GM19455 (cell line): ENCODE results near the gene PPHLN1.

Source experiments
- ATAC-seq: cut with Tn5 transposase; IDR thresholded peaks from one replicate; pipeline ENCODE4 v1.9.1; 2021; ENCODE audit not compliant: unreplicated experiment

PPHLN1 gene, protein sequence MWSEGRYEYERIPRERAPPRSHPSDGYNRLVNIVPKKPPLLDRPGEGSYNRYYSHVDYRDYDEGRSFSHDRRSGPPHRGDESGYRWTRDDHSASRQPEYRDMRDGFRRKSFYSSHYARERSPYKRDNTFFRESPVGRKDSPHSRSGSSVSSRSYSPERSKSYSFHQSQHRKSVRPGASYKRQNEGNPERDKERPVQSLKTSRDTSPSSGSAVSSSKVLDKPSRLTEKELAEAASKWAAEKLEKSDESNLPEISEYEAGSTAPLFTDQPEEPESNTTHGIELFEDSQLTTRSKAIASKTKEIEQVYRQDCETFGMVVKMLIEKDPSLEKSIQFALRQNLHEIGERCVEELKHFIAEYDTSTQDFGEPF

DNA sequence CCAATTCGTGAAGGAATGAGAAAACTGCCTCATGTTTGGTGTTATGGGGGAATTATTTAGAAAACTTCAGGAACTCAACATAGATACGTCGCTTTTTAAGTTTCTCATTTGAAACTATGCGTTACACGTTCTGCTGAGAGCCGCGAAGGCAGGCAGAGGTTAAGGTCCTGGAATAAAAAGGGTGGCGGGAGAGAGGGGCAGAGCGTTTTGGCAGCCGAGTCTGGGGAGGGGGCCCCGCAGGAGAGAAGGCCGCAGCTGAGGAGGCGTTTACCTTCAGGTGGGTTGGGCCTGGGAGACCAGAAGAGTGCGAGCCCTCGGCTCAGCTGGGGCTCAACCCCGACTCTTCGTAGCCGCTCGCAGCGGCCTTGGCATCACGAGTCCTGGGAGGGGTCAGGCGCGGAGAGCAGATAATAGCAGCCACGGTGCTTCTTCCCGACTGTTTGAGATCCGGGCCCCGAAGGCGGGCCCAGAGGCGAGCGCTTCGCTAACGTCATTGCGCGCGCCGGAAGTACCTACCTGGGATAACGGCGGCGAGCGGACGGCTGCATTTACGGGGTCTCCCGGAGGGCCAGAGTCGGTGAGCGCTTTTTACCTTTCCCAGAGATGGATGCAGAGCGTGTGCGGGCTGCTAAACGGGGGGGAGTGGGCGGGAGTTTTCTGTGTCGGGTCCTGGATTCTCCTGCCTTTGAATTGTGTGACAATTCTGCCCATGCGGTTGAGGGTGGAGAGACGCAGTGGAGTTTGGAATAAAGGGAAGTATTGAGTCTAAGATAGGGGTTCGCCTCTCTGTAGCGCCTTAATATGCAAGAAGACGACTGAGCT lies at the start of gene PPHLN1, which contains the start of gene ZCRB1:
PPHLN1 (plus strand) TSS at position 515 of the 822 bp plus-strand sequence. CDS start 9,736 bp downstream, outside the sequence.
ZCRB1 (minus strand) TSS at position 442 of the 822 bp plus-strand sequence. CDS start 1,992 bp downstream, outside the sequence.
- ATAC-seq, result peak; percentile 95

DNA sequence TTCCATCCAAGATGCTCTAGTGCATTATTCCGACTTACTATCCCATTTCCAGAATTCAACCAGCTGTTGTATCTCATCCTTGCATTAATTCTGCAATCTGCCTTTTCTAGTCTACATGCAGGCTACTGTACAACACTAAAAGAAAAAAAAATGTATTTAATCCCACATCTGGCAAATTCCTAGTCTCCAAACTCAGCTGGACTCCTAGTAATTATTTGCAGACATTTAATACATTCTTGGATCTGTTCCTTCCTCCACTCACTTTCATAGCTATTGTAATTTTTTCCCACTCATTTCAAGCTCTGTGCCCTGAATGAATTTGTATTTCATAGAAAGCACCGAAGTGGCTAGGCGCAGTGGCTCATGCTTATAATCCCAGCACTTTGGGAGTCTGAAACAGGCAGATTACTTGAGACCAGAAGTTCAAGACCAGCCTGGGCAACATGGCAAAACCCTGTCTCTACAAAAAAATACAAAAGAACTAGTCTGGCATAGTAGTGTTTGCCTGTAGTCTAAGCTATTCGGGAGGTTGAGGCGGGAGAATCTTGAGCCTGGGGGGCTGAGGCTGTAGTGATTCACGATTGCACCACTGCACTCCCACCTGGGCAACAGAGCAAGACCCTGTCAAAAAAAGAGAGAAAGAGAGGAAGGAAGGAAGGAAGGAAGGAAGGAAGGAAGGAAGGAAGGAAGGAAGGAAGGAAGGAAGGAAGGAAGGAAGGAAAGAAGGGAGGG lies 48.4 kb upstream of the PPHLN1 start:
- no peak for ATAC-seq

DNA sequence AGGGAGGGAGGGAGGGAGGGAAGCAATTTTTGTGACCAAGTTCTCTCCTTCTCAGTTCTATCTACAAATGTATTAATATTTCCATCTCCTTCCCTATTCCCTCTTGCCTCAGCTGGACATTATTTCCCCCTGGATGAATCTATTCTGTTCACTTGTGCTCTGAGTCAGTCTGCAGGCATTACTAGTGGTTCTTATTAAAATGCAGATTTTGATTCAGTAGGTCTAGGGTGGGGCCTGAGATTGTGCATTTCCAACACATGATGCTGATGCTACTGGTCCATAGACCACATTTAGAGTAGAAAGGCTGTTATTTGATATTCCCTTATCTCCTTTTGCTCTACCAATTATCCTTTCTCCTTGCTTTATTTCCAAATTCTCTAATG lies 47.8 kb upstream of the PPHLN1 start:
- ATAC-seq, result no peak

DNA sequence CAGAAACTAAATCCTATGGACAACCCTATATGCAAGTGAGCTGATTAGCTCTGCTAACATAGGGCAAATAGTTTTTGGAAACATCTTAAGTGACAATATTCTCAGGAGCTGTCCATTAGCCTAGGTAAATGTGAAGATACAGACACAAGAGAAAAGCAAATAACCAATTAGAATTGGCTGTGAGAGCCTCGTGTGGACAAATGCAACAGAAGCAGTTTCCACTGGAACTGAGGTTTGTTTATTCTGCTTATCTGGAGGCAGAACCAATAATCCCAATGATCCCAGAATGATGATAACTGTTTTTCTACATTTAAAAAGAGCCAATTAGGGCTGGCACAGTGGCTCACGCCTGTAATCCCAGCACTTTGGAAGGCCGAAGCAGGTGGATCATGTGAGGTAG lies 44.7 kb upstream of the PPHLN1 start:
- no peak for ATAC-seq

DNA sequence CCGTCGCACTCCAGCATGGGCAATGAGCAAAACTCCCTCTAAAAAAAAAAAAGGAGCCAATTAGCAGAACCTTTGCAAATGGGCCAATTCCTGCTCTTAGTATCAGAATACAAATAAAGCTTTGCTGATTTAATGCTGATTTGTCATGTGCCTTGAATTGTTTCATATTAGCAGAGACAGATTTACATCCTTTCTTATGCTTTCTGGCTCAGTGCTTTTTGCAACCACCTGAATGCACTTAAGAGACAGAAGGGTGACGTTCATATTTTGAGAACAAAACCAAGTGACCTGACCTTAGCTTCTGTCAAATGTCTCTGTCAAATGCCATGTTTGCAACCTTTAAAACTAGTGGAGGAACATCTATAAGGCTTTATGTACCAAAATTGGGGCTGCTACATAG lies 44.1 kb upstream of the PPHLN1 start:
- no peak for ATAC-seq

DNA sequence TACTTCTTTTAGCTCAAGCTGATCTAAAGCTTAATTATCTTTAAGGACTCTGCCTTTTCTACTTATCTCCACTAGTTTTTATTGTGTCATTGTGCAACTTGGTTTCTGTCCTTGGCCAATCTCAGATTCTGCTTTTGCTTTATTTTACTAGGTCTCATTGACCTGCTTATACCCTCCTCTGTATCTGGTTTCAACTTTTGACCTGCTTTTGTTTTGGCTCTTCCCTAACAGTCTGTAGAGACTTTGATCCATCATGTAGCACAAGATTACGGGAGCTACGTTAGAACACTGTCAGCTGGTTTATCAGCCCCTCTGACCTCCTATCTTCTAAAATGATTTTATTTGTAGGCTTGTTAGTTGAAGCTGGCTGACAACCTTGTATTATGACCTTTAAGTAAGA lies 43.7 kb upstream of the PPHLN1 start:
- ATAC-seq, result no peak

DNA sequence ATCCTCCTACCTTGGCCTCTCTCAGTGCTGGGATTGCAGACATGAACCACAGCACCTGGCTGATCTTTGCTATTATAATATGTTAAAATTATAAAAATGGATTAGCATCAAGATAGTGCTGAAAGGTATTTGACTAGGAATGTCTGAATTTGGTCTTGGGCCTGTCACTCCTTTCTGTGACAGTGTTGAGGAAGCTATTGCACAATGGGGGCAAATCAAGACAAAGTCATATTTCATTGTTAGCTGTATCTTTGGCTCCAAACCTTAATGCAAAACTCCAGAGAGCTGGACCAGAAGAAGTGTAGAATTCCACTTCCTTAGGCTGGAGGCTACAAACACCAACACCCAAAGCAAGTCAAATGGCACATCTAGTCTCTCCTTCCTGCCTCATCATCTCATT lies 42.2 kb upstream of the PPHLN1 start:
- ATAC-seq, result no peak

DNA sequence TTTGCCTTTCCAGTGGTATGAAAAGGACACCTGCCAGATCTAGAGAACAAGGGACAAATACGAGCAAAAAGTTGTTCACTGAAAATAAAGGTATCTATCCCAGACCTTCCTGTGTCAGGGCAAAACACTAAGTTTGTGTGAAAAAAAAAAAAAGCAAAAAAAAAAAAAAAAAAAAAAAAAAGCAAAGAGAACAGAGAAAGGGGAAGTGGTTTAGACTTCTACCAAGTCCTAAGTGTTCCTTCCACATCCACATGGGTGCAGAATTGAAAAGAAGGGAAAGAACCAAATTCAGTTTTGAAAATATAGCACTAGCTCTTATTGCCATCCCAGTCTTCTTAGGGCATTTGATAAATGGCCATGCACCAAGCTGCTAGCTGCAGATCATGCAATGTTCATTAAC lies 41.8 kb upstream of the PPHLN1 start:
- no peak for ATAC-seq

DNA sequence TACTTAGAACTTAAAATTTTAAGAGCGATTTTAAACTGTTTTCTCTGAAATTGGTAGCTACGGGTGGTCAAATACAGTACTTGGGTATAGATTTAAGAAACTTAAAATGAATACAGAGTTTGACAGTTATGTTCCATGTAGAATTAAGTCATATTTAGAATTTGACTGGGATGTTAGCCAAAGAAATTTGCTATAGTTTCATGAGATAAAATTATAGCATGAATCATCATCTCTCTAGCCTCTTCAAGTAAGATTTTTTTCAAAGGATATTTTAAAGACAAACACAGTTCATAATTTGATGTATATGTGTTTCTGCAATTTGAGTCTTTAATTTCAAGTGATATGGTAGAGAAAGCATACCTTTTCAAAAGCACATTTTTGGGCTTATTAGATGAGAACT lies 41.1 kb upstream of the PPHLN1 start:
- ATAC-seq, result no peak

DNA sequence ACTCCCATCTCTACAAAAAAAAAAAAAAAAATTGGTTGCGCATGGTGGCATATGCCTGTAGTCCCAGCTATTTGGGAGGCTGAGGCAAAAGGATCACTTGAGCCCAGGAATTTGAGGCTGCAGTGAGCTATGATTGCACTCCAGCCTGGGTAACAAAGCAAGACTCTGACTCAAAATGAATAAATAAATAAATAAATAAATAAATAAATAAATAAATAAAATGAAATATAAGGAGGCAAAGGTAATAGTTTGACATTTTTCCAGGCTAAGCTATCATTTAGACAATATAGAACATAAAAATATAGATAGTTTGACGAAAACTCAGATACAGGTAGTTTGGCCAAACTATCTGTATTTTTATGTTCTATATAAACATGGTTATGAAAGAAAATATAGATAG lies 40.5 kb upstream of the PPHLN1 start:
- ATAC-seq, result no peak

DNA sequence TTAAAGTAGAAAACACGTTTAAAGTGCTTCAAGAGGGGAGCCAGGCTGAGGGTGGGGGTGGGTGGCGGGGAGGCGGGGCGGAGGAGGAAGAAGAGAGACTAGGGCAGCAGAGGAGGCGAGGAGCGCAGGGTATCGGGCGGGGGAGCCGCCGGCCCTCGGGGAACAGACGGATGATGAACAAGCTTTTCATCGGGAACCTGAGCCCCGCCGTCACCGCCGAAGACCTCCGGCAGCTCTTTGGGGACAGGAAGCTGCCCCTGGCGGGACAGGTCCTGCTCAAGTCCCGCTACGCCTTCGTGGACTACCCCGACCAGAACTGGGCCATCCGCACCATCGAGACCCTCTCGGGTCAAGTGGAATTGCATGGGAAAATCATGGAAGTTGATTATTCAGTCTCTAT lies 39.2 kb upstream of the PPHLN1 start:
- no peak for ATAC-seq

DNA sequence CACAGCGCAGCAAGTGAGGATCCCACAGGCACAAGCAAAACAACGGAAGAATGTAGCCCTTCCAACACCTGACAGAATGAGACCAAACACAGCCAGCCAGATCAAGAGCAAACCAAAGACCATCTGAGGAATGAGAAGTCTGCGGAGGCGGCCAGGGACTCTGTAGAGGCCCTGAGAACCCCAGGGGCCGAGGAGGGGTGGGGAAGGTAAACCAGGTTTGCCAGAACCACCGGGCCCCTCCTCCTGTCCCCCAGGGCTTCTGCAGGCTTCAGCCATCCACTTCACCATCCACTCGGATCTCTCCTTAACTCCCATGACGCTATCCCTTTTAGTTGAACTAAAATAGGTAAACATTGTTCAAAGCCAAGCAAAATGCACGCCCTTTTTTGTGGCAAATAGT lies 37.4 kb upstream of the PPHLN1 start:
- no peak for ATAC-seq

DNA sequence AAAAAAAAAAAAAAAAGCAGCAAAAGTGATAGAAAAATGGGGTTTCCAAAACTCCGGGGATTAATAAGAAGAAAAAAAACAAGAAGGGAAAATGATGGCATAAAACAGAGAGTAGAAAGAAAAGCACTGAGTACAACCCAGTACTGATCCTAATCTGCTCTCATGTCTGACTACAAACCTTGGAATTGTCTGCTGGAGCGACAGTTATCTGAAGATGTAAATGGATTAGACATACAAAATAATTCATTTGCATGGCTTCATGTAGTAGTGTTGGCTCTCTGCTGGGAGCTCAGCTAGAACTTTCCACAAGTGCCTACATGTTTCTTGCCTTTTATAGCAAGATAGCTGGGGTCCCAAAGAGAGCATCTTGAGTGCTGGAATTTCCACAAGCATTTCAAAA lies 34.3 kb upstream of the PPHLN1 start:
- no peak for ATAC-seq

DNA sequence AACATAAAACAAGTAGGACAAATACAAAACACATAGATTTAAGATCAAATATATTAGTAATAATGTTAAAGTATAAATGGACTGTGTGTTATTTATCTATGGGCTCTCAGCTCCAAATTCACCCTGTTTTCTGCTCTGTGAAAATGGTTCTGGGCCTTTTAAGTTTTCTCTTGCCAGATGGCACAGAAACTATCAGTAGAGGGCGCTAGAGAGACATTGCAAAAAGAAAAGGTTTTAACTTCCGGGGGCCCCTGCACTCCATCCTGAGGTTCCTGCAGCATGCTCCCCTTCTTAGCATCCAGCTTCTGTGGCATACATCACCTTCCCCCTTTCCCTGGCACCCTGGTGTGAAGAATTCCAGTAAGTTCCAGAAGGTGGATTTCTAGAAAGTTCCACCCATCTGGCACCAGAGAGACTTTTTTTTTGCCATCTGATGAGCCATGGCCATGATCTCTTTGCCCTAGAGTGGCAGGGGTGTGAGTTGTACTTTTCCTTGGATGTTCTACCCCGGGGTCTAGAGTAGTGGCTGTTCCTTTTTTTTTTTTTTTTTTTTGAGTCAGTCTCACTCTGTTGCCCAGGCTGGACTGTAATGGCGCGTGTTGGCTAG lies 29.4 kb upstream of the PPHLN1 start:
- ATAC-seq, result no peak

DNA sequence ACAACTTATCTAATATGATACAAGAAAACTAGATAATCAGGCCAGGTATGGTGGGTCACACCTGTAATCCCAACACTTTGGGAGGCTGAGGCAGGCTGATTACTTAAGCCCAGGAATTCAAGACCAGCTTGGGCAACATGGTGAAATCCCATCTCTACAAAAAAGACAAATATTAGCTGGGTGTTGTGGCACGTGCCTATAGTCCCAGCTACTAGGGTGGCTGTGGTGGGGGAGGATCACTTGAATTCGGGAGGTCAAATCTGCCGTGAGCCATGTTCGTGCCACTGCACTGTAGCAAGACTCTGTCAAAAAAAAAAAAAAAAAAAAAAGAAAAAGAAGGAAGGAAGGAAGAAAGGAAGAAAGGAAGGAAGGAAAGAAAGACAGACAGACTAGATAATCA lies 27.1 kb upstream of the PPHLN1 start:
- no peak for ATAC-seq

DNA sequence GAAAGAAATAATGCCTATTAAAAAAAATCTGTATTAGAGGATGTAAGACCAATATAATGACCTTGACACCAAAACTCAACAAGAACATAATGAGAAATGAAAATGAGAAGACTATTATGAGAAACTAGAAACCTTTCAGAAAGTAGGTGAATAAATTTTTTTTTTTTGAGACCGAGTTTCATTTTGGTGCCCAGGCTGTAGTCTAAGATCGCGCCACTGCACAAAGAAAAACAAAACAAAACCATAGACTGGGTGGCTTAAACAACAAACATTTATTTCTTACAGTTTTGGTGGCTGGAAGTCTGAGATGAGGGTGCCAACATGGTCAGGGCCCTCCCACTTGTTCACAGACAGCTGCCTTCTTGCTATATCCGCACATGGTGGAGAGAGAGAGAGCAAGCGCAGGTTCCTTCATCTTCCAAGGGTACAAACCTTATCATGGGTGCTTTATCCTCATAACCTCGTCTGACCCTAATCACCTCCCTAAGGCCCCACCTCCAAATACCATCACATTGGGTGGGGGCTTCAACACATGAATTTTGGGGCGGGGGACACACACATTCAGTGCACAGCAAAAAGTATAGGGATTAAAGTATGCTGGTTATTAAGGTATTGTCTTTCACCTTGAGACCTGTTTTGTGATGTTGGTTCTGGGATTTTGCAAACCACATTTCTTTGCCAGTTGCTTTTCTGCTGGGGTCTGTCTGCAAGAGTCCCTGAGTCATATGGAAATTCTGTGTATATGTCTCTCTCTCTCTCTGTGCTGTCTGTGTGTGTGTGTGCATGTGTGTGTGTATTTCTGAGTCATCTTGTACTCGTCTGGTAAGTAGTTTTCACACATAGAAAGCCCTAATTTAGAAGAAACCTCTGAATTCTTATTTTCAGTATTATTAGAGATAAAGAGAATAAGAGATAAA lies 26.3 kb upstream of the PPHLN1 start:
- ATAC-seq, result peak; percentile 81

DNA sequence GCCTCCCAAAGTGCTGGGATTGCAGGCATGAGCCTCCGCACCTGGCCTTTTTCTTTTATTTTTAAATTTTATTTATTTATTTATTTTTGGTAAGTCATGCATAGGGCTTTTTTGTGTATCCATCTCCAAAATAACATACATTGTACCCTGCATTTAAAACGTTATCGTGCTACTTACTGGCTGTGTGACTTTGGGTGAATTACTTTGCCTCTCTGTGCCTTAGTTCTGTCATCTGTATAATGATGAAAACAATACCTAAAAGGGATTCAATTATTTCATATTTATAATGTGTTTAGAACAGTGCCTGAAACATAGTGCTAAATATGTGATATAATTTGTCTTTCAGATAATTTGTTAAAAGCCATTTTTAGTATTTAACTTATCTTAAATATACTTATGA lies 19.7 kb upstream of the PPHLN1 start:
- no peak for ATAC-seq

DNA sequence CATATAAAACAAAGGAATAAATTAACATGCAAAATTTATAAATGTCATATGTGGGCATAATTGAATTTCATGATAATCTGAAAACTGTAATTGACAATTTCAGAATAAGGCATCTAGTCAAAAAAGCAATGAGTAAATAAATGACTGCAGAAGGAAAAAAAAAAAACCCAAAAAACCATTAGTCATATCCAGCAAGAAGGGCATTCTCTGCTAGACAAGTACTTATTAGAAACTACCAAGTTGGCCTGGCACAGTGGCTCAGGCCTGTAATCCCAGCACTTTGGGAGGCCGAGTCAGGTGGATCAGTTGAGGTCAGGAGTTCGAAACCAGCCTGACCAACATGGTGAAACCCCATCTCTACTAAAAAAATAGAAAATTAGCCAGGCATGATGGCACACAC lies 17.6 kb upstream of the PPHLN1 start:
- ATAC-seq, result no peak

DNA sequence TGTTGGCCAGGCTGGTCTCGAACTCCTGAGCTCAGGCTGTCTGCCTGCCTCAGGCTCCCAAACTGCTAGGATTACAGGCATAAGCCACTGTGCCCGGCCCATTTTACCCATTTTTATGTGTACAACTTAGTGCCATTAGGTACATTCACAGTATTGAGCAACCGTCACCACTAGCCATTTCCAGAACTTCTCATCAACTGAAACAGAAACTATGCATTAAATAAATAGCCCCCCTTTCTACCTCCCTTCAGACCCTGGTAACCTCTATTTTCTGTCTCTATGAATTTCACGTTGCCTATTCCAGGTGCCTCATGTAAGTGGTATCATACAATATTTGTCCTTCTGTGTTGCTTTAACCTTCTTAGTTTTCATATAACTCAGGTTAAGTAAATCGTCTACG lies 16.0 kb upstream of the PPHLN1 start:
- ATAC-seq, result no peak

DNA sequence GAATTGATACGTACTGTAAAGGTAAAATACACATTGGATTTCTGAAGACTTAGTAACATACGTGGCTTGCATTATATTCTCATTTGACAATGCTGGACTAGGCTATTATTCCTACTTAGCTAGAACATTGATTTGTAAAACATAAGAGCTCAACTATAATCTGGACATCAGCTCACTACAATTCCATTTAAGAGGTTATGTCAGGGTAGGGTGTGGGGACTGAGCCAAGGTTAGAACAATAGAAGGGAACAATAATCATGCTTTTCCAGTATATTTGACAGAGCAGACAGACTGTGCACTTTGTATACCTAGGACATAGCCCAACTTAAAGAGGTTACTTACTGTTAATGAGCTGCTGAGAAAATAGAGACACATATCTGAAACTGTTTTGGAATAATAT lies 10.9 kb upstream of the PPHLN1 start:
- no peak for ATAC-seq
